GM23248 (cell line): ENCODE data around the gene PSME3IP1. TPM values are rescaled to one million over a fixed set of nuclear protein-coding genes. Genes with fewer than 3 reads are reported as not detected.

Source experiments
- DNase-seq: peaks from one replicate; pipeline ENCODE4 v3.0.0-alpha.2; 2015
- H2AFZ ChIP-seq: fragments of 200-600 bp; sonication (generic); 2 replicates; pipeline ENCODE4 v1.6.1; 2016; ENCODE audit warnings: antibody characterized with exemption
- H3F3A ChIP-seq: fragments of 200-600 bp; sonication (generic); 2 replicates; pipeline ENCODE4 v1.6.1; 2016; ENCODE audit warnings: mild to moderate bottlenecking, antibody characterized with exemption, mixed run types; ENCODE audit not compliant: insufficient read depth
- H3K27ac ChIP-seq: fragments of 200-600 bp; sonication (generic); 2 replicates; pipeline ENCODE4 v1.5.1; 2016; ENCODE audit warnings: mild to moderate bottlenecking
- H3K27me3 ChIP-seq: fragments of 200-600 bp; sonication (generic); replicated peaks from 2 replicates; pipeline ENCODE4 v1.6.1; 2016; ENCODE audit warnings: mild to moderate bottlenecking; ENCODE audit not compliant: insufficient read depth
- H3K36me3 ChIP-seq: fragments of 200-600 bp; sonication (generic); 2 replicates; pipeline ENCODE4 v1.6.1; 2016; ENCODE audit warnings: low read depth, mild to moderate bottlenecking
- H3K4me1 ChIP-seq: fragments of 200-600 bp; sonication (generic); 2 replicates; pipeline ENCODE4 v1.6.1; 2016; ENCODE audit warnings: mild to moderate bottlenecking; ENCODE audit not compliant: insufficient read depth
- H3K4me2 ChIP-seq: fragments of 200-600 bp; sonication (generic); one replicate; pipeline ENCODE4 v1.6.1; 2016; ENCODE audit warnings: mild to moderate bottlenecking; ENCODE audit not compliant: unreplicated experiment
- H3K4me3 ChIP-seq: fragments of 200-600 bp; sonication (generic); 2 replicates; pipeline ENCODE4 v1.5.1; 2016; ENCODE audit warnings: mild to moderate bottlenecking
- H3K79me2 ChIP-seq: fragments of 200-600 bp; sonication (generic); 2 replicates; pipeline ENCODE4 v1.6.1; 2016; ENCODE audit warnings: mild to moderate bottlenecking; ENCODE audit not compliant: insufficient read depth
- H3K9ac ChIP-seq: fragments of 200-600 bp; sonication (generic); 2 replicates; pipeline ENCODE4 v1.6.1; 2016; ENCODE audit warnings: mild to moderate bottlenecking
- H3K9me2 ChIP-seq: fragments of 200-600 bp; sonication (generic); 2 replicates; pipeline ENCODE4 v1.6.1; 2016; ENCODE audit warnings: mixed run types, mild to moderate bottlenecking, moderate library complexity; ENCODE audit not compliant: insufficient read depth
- H3K9me3 ChIP-seq: fragments of 200-600 bp; sonication (generic); one replicate; pipeline ENCODE4 v1.6.1; 2017; ENCODE audit warnings: low read depth
- H4K20me1 ChIP-seq: fragments of 200-600 bp; sonication (generic); 2 replicates; pipeline ENCODE4 v1.6.0; 2016; ENCODE audit not compliant: insufficient read depth
- EZH2 ChIP-seq: fragments of 200-600 bp; sonication (generic); IDR thresholded peaks from 2 replicates; pipeline ENCODE4 v1.6.1; 2018; ENCODE audit warnings: antibody characterized with exemption, mild to moderate bottlenecking; ENCODE audit not compliant: insufficient read depth, poor library complexity, severe bottlenecking
- EZH2phosphoT487 ChIP-seq: fragments of 200-600 bp; sonication (generic); IDR thresholded peaks from 2 replicates; pipeline ENCODE4 v1.6.1; 2018; ENCODE audit warnings: antibody characterized with exemption, moderate library complexity, mild to moderate bottlenecking, low read depth; ENCODE audit not compliant: insufficient read depth
- WGBS, 2 experiments: methylation state at CpG; one replicate each; pipeline ENCODE4 v1.1.6; 2015 to 2017; ENCODE audit warnings: low lambda C conversion rate in 2 of 2, low coverage in 1 of 2; ENCODE audit errors: missing lambda C conversion rate in 2 of 2; 5-methylcytosine and 5-hydroxymethylcytosine counted together
- in situ Hi-C: fragments of 300-500 bp; cut with MboI; formaldehyde crosslinking; loops from 2 replicates; pipeline ENCODE4 v1.15.0; 2020
- polyA plus RNA-seq: library from polyadenylated mRNA; unstranded; fragments of >200 nt; fragmentation: Nextera tagmentation; extraction: Ambion mirVana; gene quantifications from 2 replicates; pipeline ENCODE4 v1.2.1, GENCODE V29; 2016
- total RNA-seq: library from RNA; depleted of rRNA; stranded (reverse); fragments of >200 nt; shearing (Covaris generic); gene quantifications from 2 replicates; pipeline ENCODE4 v1.2.3, GENCODE V29; 2014

The PSME3IP1 gene
- total and polyA plus RNA-seq, 2 experiments from 2014 or later, result 42.2 to 58.9 TPM

GRCh38 chr16:57231821-57232350, 46.0 kb upstream of the PSME3IP1 start:
- Histone ChIP-seq H3K27ac (no peak overlapping the region), H3K9me3 (no peaks in the 10 kb centered on the region), H3K4me1 (peaks cover 8% of the 10 kb centered on the region), H3K4me2 (no peak overlapping the region), H3K27me3 (no peaks in the 10 kb centered on the region), H3K9ac (no peak overlapping the region), H3K79me2 (no peaks in the 10 kb centered on the region), H3F3A (peaks cover 29% of the 10 kb centered on the region), H3K36me3 (peaks cover 64% of the 10 kb centered on the region), H3K9me2 (no peaks in the 10 kb centered on the region), H4K20me1 (no peaks in the 10 kb centered on the region), H2AFZ (no peak overlapping the region), H3K4me3 (no peak overlapping the region)
- WGBS, 2 experiments, result 57 to 65% methylated on average over 3 of the region's 3 CpGs
- in situ Hi-C loops, result no loop called here
- DNase-seq, result no peak
- TF ChIP-seq EZH2phosphoT487, result no peak

- no peak for DNase-seq
- Histone ChIP-seq H3K27ac (no peak overlapping the region), H2AFZ (no peak overlapping the region), H3K9me2 (no peaks in the 10 kb centered on the region), H4K20me1 (no peaks in the 10 kb centered on the region), H3K4me3 (no peak overlapping the region), H3K36me3 (peaks cover 61% of the 10 kb centered on the region), H3F3A (peaks cover 6% of the 10 kb centered on the region; the same call in 1 of the 2 replicates), H3K27me3 (no peaks in the 10 kb centered on the region), H3K9me3 (no peaks in the 10 kb centered on the region), H3K79me2 (no peaks in the 10 kb centered on the region), H3K9ac (no peak overlapping the region), H3K4me2 (no peak overlapping the region), H3K4me1 (peaks cover 8% of the 10 kb centered on the region; the same call in 1 of the 2 replicates)
- WGBS, 2 experiments, result 95 to 96% methylated on average over 1 of the region's 1 CpG
- no peak for TF ChIP-seq EZH2phosphoT487
- no peak for TF ChIP-seq EZH2
- in situ Hi-C loops, result no loop called here
Measured at GRCh38 chr16:57229079-57229478, 43.2 kb upstream of the PSME3IP1 start.

GRCh38 chr16:57226701-57227621, 41.1 kb upstream of the PSME3IP1 start:
- Histone ChIP-seq H3F3A (no peaks in the 10 kb centered on the region), H3K36me3 (peaks cover 67% of the 10 kb centered on the region), H3K4me3 (no peak overlapping the region), H3K27ac (peak overlapping the region; percentile 30; the same call in 1 of the 2 replicates), H3K9me3 (no peaks in the 10 kb centered on the region), H3K4me2 (no peak overlapping the region), H3K79me2 (no peaks in the 10 kb centered on the region; the same call in 1 of the 2 replicates), H3K27me3 (no peaks in the 10 kb centered on the region), H4K20me1 (no peaks in the 10 kb centered on the region), H3K9ac (no peak overlapping the region), H2AFZ (no peak overlapping the region), H3K4me1 (peaks cover 8% of the 10 kb centered on the region; the same call in 1 of the 2 replicates), H3K9me2 (no peaks in the 10 kb centered on the region)
- 77 to 89% methylated on average over 4 of the region's 4 CpGs for WGBS, 2 experiments
- TF ChIP-seq EZH2 (no peak), EZH2phosphoT487 (no peak)
- in situ Hi-C loops, result no loop called here
- peak; percentile 32 for DNase-seq

GRCh38 chr16:57225978-57226377, 40.1 kb upstream of the PSME3IP1 start:
- in situ Hi-C loops, result no loop called here
- no peak overlapping the region for H2AFZ ChIP-seq
- no peak for TF ChIP-seq EZH2phosphoT487
- TF ChIP-seq EZH2, result no peak
- H3K36me3 ChIP-seq, result peaks cover 67% of the 10 kb centered on the region
- H3K27ac ChIP-seq, result no peak overlapping the region
- H3K9ac ChIP-seq, result no peak overlapping the region
- H3K4me2 ChIP-seq, result no peak overlapping the region
- DNase-seq, result no peak
- H3K9me3 ChIP-seq, result no peaks in the 10 kb centered on the region
- WGBS, 2 experiments, result 97 to 99% methylated on average over 7 of the region's 7 CpGs
- H3K4me3 ChIP-seq, result no peak overlapping the region
- no peaks in the 10 kb centered on the region for H4K20me1 ChIP-seq
- H3K9me2 ChIP-seq, result no peaks in the 10 kb centered on the region
- no peaks in the 10 kb centered on the region for H3K27me3 ChIP-seq
- H3K79me2 ChIP-seq, result no peaks in the 10 kb centered on the region; the same call in 1 of the 2 replicates
- H3F3A ChIP-seq, result no peaks in the 10 kb centered on the region
- H3K4me1 ChIP-seq, result peaks cover 8% of the 10 kb centered on the region; the same call in 1 of the 2 replicates
